Ishikawa (cell line): ENCODE measurements around the gene VTI1A.

Source experiments
- CEBPB ChIP-seq: IDR thresholded peaks from 2 replicates; pipeline ENCODE4 v1.6.1; 2012
- CREB1 ChIP-seq: IDR thresholded peaks from 2 replicates; pipeline ENCODE4 v1.6.1; 2012; ENCODE audit warnings: low read depth
- EGR1 ChIP-seq: IDR thresholded peaks from 2 replicates; pipeline ENCODE4 v1.6.1; 2012
- EP300 ChIP-seq: IDR thresholded peaks from 2 replicates; pipeline ENCODE4 v1.6.1; 2012; ENCODE audit warnings: borderline replicate concordance
- FOXM1 ChIP-seq: IDR thresholded peaks from 2 replicates; pipeline ENCODE4 v1.6.1; 2012; ENCODE audit warnings: low read depth, borderline replicate concordance
- NFIC ChIP-seq: IDR thresholded peaks from 2 replicates; pipeline ENCODE4 v1.6.1; 2012
- RAD21 ChIP-seq: IDR thresholded peaks from 2 replicates; pipeline ENCODE4 v1.6.1; 2012; ENCODE audit warnings: low read depth
- TAF1 ChIP-seq: IDR thresholded peaks from 2 replicates; pipeline ENCODE4 v1.6.1; 2012; ENCODE audit warnings: low read depth, mild to moderate bottlenecking
- TCF12 ChIP-seq: IDR thresholded peaks from 2 replicates; pipeline ENCODE4 v1.6.1; 2012; ENCODE audit warnings: low read depth
- TEAD4 ChIP-seq: IDR thresholded peaks from 2 replicates; pipeline ENCODE4 v1.6.1; 2012
- YY1 ChIP-seq: IDR thresholded peaks from 2 replicates; pipeline ENCODE4 v1.6.1; 2012; ENCODE audit warnings: low read depth
- ZBTB7A ChIP-seq: IDR thresholded peaks from 2 replicates; pipeline ENCODE4 v1.6.1; 2012; ENCODE audit warnings: low read depth
- TF ChIP-seq, protein P1 (sequence below): IDR thresholded peaks from 2 replicates; pipeline ENCODE4 v1.6.1; 2012
- TF ChIP-seq, protein P2 (sequence below): IDR thresholded peaks from 2 replicates; pipeline ENCODE4 v1.6.1; 2012
- TF ChIP-seq, protein P3 (sequence below): IDR thresholded peaks from 2 replicates; pipeline ENCODE4 v1.6.1; 2012; ENCODE audit warnings: low read depth, mild to moderate bottlenecking

The VTI1A gene

DNA sequence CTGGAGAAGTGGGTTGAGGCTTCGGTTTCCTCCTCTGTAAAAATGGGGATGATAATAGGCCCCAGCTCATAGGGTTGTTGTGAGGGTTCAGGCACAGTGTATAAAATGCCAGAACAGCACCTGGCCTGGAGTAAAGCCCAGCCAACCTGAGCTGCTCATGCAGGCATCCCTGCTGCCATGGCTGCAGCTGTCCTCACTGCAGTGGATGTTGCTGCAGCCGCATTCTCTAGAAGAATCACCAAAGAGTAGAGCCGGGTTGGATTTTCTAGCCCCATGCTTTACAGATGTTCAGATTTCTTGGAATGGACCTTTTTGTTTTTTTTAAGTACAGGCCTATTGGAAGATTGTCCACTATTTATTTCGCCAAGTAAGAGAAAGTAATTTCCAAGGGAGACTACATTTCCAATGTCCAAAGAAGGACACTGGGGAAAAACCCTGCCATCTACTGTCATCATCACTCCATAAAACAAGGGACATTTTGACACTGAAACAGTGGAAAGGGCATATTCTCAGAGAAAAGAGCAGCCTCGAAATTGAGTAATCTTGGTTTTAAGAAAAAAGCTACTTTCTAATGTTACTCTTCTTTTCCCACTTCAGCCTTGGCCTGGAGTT, 355.5 kb downstream of the VTI1A start:
- TF ChIP-seq RAD21 (no peak), TCF12 (no peak)

DNA sequence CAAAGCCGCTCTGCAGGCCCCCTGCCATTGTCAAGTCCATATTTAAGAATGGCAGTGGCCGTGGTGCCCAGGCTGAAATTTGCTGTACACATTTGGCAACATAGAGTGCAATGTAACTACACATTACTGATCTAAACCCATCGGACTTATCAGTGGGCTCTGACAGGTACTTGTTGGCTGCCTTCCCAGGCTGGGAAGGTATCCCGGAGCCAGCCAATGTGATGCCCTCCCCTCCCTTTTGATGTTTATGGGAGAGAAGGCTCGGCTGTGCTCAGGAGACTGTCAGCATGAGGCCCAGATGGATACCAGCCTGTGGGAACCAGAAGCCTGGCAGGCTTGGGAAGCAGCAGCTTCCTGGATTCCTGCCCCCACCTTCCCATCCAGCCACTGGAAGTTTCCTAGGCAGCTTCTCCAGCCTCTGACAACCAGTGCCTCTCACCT, 357.0 kb downstream of the VTI1A start:
- TF ChIP-seq, protein P1, sequence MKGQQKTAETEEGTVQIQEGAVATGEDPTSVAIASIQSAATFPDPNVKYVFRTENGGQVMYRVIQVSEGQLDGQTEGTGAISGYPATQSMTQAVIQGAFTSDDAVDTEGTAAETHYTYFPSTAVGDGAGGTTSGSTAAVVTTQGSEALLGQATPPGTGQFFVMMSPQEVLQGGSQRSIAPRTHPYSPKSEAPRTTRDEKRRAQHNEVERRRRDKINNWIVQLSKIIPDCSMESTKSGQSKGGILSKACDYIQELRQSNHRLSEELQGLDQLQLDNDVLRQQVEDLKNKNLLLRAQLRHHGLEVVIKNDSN: no peak
- TF ChIP-seq FOXM1: no peak
- TF ChIP-seq, protein P2, sequence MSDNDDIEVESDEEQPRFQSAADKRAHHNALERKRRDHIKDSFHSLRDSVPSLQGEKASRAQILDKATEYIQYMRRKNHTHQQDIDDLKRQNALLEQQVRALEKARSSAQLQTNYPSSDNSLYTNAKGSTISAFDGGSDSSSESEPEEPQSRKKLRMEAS: no peak
- TF ChIP-seq EP300: no peak
- no peak for TF ChIP-seq TCF12

DNA sequence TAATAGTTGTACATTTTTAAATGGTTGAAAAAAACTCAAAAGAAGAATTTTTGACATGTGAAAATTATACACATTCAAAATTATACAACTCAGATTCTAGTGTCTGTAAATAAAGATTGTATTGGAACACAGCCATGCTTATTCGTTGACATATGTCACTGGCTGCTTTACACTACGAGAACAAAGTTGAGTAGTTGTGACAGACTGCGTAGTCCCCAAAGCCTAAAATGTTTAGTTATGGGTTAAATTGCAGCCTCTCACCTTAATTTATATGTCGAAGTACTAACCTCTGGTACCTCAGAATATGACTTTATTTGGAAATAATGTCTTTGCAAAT, 358.2 kb downstream of the VTI1A start:
- no peak for TF ChIP-seq TCF12
- TF ChIP-seq CREB1: no peak
- no peak for TF ChIP-seq TAF1
- TF ChIP-seq EGR1: no peak
- TF ChIP-seq, protein P1: no peak
- no peak for TF ChIP-seq RAD21
- TF ChIP-seq ZBTB7A: no peak
- TF ChIP-seq YY1: no peak

DNA sequence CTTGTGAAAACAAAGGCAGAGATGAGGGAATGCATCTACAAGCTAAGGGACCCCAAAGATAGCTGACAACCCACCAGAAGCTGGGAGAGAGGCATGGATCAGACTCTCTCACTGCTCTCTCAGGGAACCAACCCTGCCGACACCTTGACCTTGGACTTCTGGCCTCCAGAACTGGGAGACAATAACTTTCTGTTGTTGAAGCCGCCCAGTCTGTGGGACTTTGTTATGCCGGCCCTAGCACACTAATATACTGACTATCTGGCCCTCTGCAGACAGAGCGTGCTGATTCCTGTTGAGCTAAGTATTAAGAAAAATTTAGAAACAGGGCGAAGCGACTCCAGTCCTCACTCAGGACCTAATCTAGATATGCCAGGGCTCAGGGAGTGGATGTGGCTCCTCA, 358.7 kb downstream of the VTI1A start:
- no peak for TF ChIP-seq TAF1
- no peak for TF ChIP-seq ZBTB7A
- no peak for TF ChIP-seq TCF12
- no peak for TF ChIP-seq YY1

DNA sequence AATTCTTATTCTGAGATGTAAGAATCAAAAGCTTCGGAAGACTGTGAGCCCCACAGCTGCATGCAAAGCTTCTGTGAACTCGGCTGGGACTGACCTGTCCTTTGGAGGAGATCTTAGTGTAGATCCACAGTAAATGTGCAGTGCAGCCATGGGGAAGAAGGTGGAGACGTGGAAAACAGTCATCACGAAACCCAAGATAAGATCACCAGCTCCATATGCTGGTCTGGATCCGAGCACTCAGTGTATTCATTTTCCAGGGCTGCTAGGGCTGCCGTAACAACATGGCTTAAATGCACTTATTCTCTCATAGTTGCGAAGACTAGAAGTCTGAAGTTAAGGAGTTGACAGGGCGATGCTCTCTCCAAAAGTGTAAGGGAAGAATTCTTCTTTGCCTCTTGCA, 360.0 kb downstream of the VTI1A start:
- TF ChIP-seq TAF1 (no peak), TEAD4 (no peak), EP300 (no peak), CEBPB (no peak), EGR1 (no peak), NFIC (no peak), YY1 (no peak), FOXM1 (no peak), RAD21 (no peak)

DNA sequence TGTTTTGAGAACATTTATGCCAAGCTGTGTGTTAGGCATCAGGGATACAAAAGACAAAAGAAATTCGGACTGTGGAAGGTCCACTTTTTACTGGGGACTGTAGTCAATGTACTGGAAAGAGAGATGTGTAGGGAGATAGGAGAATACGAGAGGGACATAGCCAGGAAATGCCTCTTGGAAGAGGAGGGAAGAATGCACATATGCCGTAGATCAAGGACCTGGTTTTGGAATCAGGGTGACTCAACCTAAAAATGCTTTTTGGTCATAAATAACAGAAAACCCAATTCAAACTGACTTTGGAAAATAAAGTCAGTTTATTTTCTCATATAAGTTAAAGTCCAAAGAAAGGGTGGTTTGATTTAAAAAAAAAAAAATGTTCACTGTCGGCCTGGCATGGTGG, 362.7 kb downstream of the VTI1A start:
- TF ChIP-seq YY1: no peak
- TF ChIP-seq, protein P2: no peak

DNA sequence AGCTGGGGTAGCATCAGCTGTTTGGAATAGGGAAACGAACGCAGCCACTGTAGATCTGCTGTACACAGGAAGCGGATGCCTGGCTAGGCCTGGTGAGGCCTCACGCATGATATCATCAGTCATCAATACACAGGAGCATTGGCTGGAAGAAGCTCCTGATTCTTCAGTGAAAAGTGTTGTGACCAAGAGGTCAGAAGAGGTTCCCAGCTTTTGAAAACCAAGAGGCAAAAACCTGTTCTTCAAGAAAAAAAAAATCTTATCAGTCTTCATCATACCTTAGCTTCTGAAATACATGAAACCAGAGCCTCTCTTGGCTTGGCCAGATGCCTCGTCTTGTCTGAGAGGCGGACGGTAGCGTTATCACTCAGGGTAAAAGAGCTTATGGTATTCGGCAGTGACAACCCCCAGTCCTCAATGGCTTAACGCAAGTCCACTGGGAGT, 363.7 kb downstream of the VTI1A start:
- TF ChIP-seq TEAD4: no peak
- TF ChIP-seq TAF1: no peak
- no peak for TF ChIP-seq TCF12
- TF ChIP-seq, protein P3, sequence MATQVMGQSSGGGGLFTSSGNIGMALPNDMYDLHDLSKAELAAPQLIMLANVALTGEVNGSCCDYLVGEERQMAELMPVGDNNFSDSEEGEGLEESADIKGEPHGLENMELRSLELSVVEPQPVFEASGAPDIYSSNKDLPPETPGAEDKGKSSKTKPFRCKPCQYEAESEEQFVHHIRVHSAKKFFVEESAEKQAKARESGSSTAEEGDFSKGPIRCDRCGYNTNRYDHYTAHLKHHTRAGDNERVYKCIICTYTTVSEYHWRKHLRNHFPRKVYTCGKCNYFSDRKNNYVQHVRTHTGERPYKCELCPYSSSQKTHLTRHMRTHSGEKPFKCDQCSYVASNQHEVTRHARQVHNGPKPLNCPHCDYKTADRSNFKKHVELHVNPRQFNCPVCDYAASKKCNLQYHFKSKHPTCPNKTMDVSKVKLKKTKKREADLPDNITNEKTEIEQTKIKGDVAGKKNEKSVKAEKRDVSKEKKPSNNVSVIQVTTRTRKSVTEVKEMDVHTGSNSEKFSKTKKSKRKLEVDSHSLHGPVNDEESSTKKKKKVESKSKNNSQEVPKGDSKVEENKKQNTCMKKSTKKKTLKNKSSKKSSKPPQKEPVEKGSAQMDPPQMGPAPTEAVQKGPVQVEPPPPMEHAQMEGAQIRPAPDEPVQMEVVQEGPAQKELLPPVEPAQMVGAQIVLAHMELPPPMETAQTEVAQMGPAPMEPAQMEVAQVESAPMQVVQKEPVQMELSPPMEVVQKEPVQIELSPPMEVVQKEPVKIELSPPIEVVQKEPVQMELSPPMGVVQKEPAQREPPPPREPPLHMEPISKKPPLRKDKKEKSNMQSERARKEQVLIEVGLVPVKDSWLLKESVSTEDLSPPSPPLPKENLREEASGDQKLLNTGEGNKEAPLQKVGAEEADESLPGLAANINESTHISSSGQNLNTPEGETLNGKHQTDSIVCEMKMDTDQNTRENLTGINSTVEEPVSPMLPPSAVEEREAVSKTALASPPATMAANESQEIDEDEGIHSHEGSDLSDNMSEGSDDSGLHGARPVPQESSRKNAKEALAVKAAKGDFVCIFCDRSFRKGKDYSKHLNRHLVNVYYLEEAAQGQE: no peak
- no peak for TF ChIP-seq EGR1
- no peak for TF ChIP-seq NFIC
- no peak for TF ChIP-seq YY1
- no peak for TF ChIP-seq FOXM1
- TF ChIP-seq RAD21: no peak
- TF ChIP-seq, protein P2: no peak
- no peak for TF ChIP-seq CREB1
- TF ChIP-seq CEBPB: no peak
- TF ChIP-seq, protein P1: no peak
- TF ChIP-seq EP300: no peak
- TF ChIP-seq ZBTB7A: no peak
